PFSK-1 (cell line): Measurements from ENCODE around the gene PTPN6.

ENCODE experiments used
- FOXP2 ChIP-seq: optimal IDR thresholded peaks from 2 replicates; pipeline ENCODE3; 2011; ENCODE audit warnings: borderline replicate concordance, control low read depth, inconsistent platforms; ENCODE audit not compliant: insufficient read depth; ENCODE audit errors: extremely low read length, extremely low read depth
- POLR2AphosphoS5 ChIP-seq: IDR thresholded peaks from 2 replicates; pipeline ENCODE4 v1.6.1; 2012; ENCODE audit warnings: low read depth, mild to moderate bottlenecking, control low read depth, low read length, moderate library complexity
- SIN3A ChIP-seq: IDR thresholded peaks from 2 replicates; pipeline ENCODE4 v1.6.1; 2012; ENCODE audit warnings: mild to moderate bottlenecking, low read length, moderate library complexity, borderline replicate concordance; ENCODE audit not compliant: insufficient read depth
- TAF1 ChIP-seq: IDR thresholded peaks from 2 replicates; pipeline ENCODE4 v1.6.1; 2012; ENCODE audit warnings: low read length, control low read depth, borderline replicate concordance; ENCODE audit not compliant: insufficient read depth
- TF ChIP-seq, protein P1 (sequence below), 2 experiments: IDR thresholded peaks; 2 replicates each; pipeline versions ENCODE4 v1.6.1 to v1.8.0; 2011 to 2012; ENCODE audit warnings: low read depth in 2 of 2, low read length in 2 of 2, control low read depth in 1 of 2, inconsistent platforms in 1 of 2, mild to moderate bottlenecking in 1 of 2, moderate library complexity in 1 of 2; ENCODE audit not compliant: insufficient read depth in 1 of 2

The PTPN6 gene

DNA sequence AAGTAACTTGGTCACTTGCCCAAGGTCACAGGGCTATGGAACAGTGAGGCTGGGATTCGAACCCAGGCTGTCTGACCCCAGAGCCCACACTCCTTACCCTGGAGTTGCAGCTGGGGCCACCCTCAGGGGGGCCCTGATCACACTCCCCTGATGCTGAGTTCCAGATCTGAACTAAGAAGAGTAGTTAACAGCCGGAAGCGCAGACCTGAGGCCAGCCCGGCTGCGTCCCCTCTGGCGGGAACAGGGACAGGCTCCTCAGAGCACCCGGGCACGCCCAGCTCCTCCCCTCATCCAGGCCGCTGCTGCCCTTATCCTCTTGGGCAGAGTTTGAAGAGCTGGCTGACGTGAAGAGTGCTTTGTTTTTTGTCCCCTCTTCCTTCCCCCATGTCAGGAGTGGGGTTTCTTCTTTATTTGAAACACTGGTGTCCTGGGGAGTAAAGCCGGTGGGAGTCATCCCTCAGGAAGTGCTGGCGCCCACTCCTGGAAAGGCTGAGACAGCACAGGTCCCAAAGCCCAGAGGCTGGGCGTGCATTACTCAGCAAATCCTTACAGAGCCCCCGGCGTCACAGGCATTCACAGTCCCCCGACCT is 10.6 kb downstream of the PTPN6 start:
- no peak for TF ChIP-seq TAF1
- TF ChIP-seq FOXP2 = peak; percentile 9
- TF ChIP-seq SIN3A = no peak
- TF ChIP-seq, protein P1, sequence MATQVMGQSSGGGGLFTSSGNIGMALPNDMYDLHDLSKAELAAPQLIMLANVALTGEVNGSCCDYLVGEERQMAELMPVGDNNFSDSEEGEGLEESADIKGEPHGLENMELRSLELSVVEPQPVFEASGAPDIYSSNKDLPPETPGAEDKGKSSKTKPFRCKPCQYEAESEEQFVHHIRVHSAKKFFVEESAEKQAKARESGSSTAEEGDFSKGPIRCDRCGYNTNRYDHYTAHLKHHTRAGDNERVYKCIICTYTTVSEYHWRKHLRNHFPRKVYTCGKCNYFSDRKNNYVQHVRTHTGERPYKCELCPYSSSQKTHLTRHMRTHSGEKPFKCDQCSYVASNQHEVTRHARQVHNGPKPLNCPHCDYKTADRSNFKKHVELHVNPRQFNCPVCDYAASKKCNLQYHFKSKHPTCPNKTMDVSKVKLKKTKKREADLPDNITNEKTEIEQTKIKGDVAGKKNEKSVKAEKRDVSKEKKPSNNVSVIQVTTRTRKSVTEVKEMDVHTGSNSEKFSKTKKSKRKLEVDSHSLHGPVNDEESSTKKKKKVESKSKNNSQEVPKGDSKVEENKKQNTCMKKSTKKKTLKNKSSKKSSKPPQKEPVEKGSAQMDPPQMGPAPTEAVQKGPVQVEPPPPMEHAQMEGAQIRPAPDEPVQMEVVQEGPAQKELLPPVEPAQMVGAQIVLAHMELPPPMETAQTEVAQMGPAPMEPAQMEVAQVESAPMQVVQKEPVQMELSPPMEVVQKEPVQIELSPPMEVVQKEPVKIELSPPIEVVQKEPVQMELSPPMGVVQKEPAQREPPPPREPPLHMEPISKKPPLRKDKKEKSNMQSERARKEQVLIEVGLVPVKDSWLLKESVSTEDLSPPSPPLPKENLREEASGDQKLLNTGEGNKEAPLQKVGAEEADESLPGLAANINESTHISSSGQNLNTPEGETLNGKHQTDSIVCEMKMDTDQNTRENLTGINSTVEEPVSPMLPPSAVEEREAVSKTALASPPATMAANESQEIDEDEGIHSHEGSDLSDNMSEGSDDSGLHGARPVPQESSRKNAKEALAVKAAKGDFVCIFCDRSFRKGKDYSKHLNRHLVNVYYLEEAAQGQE (IDR thresholded peaks at IDR 0.05; ENCODE audit: insufficient read depth in 1 of 2, low read depth in 2 of 2, low read length in 2 of 2) = no peak
- no peak for TF ChIP-seq POLR2AphosphoS5

DNA sequence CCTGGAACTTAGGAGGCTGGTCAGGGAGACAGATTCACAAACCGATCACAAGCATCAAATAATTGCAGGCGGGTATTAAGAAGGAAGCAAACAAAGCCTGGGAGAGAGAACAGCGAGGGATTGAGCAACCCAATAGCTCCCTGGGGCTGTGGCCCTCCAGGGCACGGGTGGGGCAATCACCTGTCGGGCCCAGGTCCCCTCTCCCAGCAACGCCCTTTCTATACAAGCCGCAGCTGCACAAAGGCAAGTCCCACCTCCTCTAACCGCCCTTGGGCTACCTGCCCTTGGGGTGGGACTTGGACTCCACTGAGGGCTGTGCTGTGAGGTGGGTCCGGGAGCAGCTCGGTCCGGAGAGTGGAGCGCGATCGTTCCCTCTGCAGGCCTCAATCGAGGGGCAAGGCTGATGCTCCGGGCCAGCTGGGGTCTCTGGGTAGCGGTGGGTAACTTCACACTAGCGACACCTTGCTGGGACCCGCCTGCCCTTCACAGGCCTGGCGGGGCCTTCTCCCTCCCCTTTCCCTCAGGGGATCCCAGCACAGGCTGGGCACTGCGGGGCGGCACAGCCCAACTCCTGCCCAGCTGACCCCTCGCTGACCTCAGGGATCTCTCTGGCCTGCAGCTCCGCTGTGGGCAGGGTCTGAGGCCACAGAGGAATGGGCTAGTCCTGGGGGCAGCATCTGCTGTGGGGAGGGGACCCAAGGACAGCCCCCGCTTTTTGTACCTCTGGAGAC is 11.3 kb downstream of the PTPN6 start:
- TF ChIP-seq TAF1 (no peak), POLR2AphosphoS5 (no peak), SIN3A (no peak), FOXP2 (no peak)
- TF ChIP-seq, protein P1 (IDR thresholded peaks at IDR 0.05; ENCODE audit: insufficient read depth in 1 of 2, low read depth in 2 of 2, low read length in 2 of 2) = no peak

DNA sequence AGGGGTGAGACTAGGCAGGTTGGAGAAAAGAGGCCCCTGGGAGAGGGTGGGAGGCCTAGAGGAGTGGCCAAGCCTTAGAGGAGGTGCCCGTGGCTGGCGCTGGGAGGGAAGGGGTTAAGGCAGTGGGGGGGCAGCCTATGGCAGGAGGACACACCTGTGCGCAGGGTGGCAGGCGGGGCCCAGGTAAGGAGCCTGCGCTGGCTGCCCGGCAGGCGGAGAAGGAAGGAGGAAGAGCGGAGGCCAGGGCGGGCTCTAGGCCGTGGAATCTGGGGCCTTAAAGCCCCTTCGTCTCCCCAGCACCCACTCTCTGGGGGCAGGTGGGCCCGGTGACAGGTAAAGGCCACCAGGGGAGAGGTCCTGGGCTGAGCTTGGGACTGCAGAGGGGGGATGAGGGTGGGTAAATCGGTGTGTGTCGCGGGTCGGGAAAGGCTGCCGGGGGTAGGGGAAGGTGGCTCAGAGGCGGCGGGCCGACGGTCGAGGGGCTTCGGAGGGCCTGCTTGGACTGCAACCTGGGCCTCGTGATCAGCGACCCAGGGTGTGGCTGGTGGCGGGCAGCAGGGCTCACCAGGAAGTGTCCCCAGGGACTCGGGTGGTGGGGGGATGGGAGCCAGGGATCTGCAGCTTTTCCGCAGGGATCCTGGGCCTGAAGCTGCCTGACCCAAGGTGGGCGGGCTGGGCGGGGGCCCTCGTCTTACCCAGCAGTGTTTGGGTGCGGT is 12.0 kb downstream of the PTPN6 start:
- TF ChIP-seq SIN3A (no peak), FOXP2 (no peak), TAF1 (no peak), POLR2AphosphoS5 (no peak)
- TF ChIP-seq, protein P1 (IDR thresholded peaks at IDR 0.05; ENCODE audit: insufficient read depth in 1 of 2, low read depth in 2 of 2, low read length in 2 of 2) = no peak

DNA sequence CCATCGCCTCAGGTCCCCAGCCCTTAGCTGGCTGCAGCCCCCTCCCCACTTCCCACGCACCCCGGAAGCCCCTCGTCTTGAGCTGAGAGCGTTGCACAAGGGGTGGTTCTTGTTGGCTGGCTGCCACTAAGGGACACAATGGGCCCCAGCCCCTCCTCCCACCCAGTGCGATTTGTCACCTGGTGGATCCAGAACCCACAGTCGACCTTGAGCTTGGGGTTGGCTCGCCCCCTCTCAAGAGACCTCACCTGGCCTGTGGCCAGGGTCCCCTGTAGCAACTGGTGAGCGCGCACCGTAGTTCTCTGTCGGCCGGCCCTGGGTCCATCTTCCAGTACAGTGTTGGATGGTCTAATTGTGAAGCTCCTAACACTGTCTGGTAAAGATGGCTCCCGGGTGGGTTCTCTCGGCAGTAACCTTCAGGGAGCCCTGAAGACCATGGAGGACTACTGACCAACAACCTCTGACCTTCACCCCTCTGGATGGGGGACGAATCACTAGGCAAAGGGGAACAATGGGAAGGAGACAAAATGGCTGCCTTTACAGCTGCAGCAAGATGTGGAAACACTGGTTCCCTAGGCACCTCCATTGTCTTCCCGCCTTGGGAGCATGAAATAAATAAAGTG is 12.7 kb downstream of the PTPN6 start:
- TF ChIP-seq SIN3A (no peak), TAF1 (no peak), FOXP2 (no peak), POLR2AphosphoS5 (no peak)
- TF ChIP-seq, protein P1 (IDR thresholded peaks at IDR 0.05; ENCODE audit: insufficient read depth in 1 of 2, low read depth in 2 of 2, low read length in 2 of 2) = no peak
